HEK293 (cell line): Measurements from ENCODE around the gene PDE6H.

Experiments used
- CTCF ChIA-PET: fragments of 350-600 bp; formaldehyde crosslinking; extraction: SDS; loops from one replicate; lab custom pipeline; 2021; ENCODE audit warnings: antibody characterized with exemption; lab: Yijun Ruan, JAX
- POLR2A ChIA-PET: fragments of 300-600 bp; formaldehyde crosslinking; extraction: SDS; loops from one replicate; lab custom pipeline; 2020; ENCODE audit warnings: antibody characterized with exemption, inconsistent platforms; lab: Yijun Ruan, JAX
- H3K27ac ChIP-seq: fragments of 200-500 bp; sonication (Bioruptor generic); 2 replicates; pipeline ENCODE4 v1.5.1; 2014; ENCODE audit warnings: low read depth, low read length, control low read depth, inconsistent platforms; ENCODE audit errors: extremely low read depth
- H3K36me3 ChIP-seq, 2 experiments: fragments of 200-500 bp in 1 of 2; sonication (Bioruptor generic) in 1 of 2; 1 replicate in 1 of 2; 2 replicates in 1 of 2; pipeline ENCODE4 v1.5.1; 2014 to 2017; ENCODE audit warnings: inconsistent platforms in 2 of 2, low read length in 2 of 2; ENCODE audit not compliant: control insufficient read depth in 2 of 2, insufficient read depth in 1 of 2
- H3K4me1 ChIP-seq: fragments of 200-500 bp; sonication (Bioruptor generic); 2 replicates; pipeline ENCODE4 v1.5.1; 2014; ENCODE audit warnings: mild to moderate bottlenecking, low read length, inconsistent platforms; ENCODE audit not compliant: control insufficient read depth, insufficient read depth
- H3K4me3 ChIP-seq: 2 replicates; pipeline ENCODE4 v1.5.1; 2011; ENCODE audit warnings: low read depth, mild to moderate bottlenecking, control low read depth, low read length, moderate library complexity
- H3K9me3 ChIP-seq: fragments of 200-500 bp; sonication (Bioruptor generic); 2 replicates; pipeline ENCODE4 v1.5.1; 2014; ENCODE audit warnings: low read depth, low read length, inconsistent platforms; ENCODE audit not compliant: control insufficient read depth, insufficient read depth
- FEZF1 ChIP-seq: fragments of 450-650 bp; formaldehyde crosslinking; IDR thresholded peaks from 2 replicates; pipeline ENCODE4 v1.5.1; 2016; ENCODE audit warnings: missing biosample characterization, missing genetic modification characterization
- GLI2 ChIP-seq: fragments of 450-650 bp; formaldehyde crosslinking; IDR thresholded peaks from 2 replicates; pipeline ENCODE4; 2017; ENCODE audit warnings: missing biosample characterization, missing genetic modification characterization, low read depth, borderline replicate concordance
- MEIS1 ChIP-seq: sonication (generic); formaldehyde crosslinking; IDR thresholded peaks from 2 replicates; pipeline ENCODE4 v1.8.1; 2022; ENCODE audit warnings: missing genetic modification reagents, mild to moderate bottlenecking, borderline replicate concordance
- OSR2 ChIP-seq: fragments of 450-650 bp; formaldehyde crosslinking; IDR thresholded peaks from 2 replicates; pipeline ENCODE4 v1.5.1; 2016; ENCODE audit warnings: missing biosample characterization, missing genetic modification characterization
- PBX3 ChIP-seq: sonication (generic); formaldehyde crosslinking; IDR thresholded peaks from 2 replicates; pipeline ENCODE4 v1.8.1; 2022; ENCODE audit warnings: mild to moderate bottlenecking, moderate library complexity, missing genetic modification reagents
- ZNF146 ChIP-seq: fragments of 450-650 bp; formaldehyde crosslinking; IDR thresholded peaks from 2 replicates; pipeline ENCODE4 v1.5.1; 2016; ENCODE audit warnings: missing biosample characterization, missing genetic modification characterization
- ZNF155 ChIP-seq: fragments of 450-650 bp; formaldehyde crosslinking; IDR thresholded peaks from 2 replicates; pipeline ENCODE4 v1.5.1; 2016; ENCODE audit warnings: missing biosample characterization, missing genetic modification characterization
- ZNF169 ChIP-seq: fragments of 450-650 bp; formaldehyde crosslinking; IDR thresholded peaks from 2 replicates; pipeline ENCODE4 v1.5.1; 2016; ENCODE audit warnings: missing biosample characterization, missing genetic modification characterization
- ZNF214 ChIP-seq: fragments of 450-650 bp; formaldehyde crosslinking; IDR thresholded peaks from 2 replicates; pipeline ENCODE4 v1.5.1; 2017; ENCODE audit warnings: missing biosample characterization, mild to moderate bottlenecking, missing genetic modification characterization, borderline replicate concordance
- ZNF335 ChIP-seq: fragments of 450-650 bp; formaldehyde crosslinking; conservative IDR thresholded peaks from 2 replicates; pipeline ENCODE4 v1.5.1; 2016; ENCODE audit warnings: missing biosample characterization, missing genetic modification characterization
- ZNF449 ChIP-seq: fragments of 450-650 bp; formaldehyde crosslinking; IDR thresholded peaks from 2 replicates; pipeline ENCODE4 v1.5.1; 2017; ENCODE audit warnings: missing biosample characterization, mild to moderate bottlenecking, missing genetic modification characterization, moderate library complexity
- ZNF501 ChIP-seq: fragments of 450-650 bp; formaldehyde crosslinking; IDR thresholded peaks from 2 replicates; pipeline ENCODE4 v1.5.1; 2016; ENCODE audit warnings: missing biosample characterization, missing genetic modification characterization
- ZNF560 ChIP-seq: fragments of 450-650 bp; formaldehyde crosslinking; IDR thresholded peaks from 2 replicates; pipeline ENCODE4 v1.5.1; 2017; ENCODE audit warnings: missing biosample characterization, missing genetic modification characterization, borderline replicate concordance
- ZNF600 ChIP-seq: fragments of 450-650 bp; formaldehyde crosslinking; IDR thresholded peaks from 2 replicates; pipeline ENCODE4 v1.5.1; 2016; ENCODE audit warnings: missing biosample characterization, missing genetic modification characterization
- ZNF626 ChIP-seq: fragments of 450-650 bp; sonication (Bioruptor Pico); formaldehyde crosslinking; IDR thresholded peaks from 2 replicates; pipeline ENCODE4 v1.5.1; 2018; ENCODE audit warnings: missing biosample characterization, missing genetic modification characterization, inconsistent platforms
- ZNF639 ChIP-seq: fragments of 450-650 bp; formaldehyde crosslinking; IDR thresholded peaks from 2 replicates; pipeline ENCODE4 v1.5.1; 2016; ENCODE audit warnings: missing biosample characterization, missing genetic modification characterization
- ZNF658 ChIP-seq: fragments of 450-650 bp; formaldehyde crosslinking; IDR thresholded peaks from 2 replicates; pipeline ENCODE4; 2016; ENCODE audit warnings: missing biosample characterization, missing genetic modification characterization
- ZNF777 ChIP-seq: fragments of 450-650 bp; formaldehyde crosslinking; IDR thresholded peaks from 2 replicates; pipeline ENCODE4 v1.5.1; 2017; ENCODE audit warnings: missing biosample characterization, missing genetic modification characterization, borderline replicate concordance
- ZNF792 ChIP-seq: fragments of 450-650 bp; formaldehyde crosslinking; IDR thresholded peaks from 2 replicates; pipeline ENCODE4 v1.5.1; 2016; ENCODE audit warnings: missing biosample characterization, missing genetic modification characterization
- ZSCAN23 ChIP-seq: fragments of 450-650 bp; formaldehyde crosslinking; IDR thresholded peaks from 2 replicates; pipeline ENCODE4 v1.5.1; 2016; ENCODE audit warnings: missing biosample characterization, missing genetic modification characterization
- ZXDB ChIP-seq: fragments of 450-650 bp; formaldehyde crosslinking; IDR thresholded peaks from 2 replicates; pipeline ENCODE4 v1.5.1; 2016; ENCODE audit warnings: missing biosample characterization, missing genetic modification characterization

PDE6H gene

GRCh38 chr12:14993117-14993516, 20.3 kb downstream of the PDE6H start:
- ChIA-PET CTCF (interaction anchor here (0.6 to 5.6 kb wide), 2 partner anchors 14 to 147 kb away, joined by 3 to 86 read pairs; partner anchors contain the start of gene ART4), POLR2A (no interaction called here)
- H3K4me1 ChIP-seq = no peaks in the 10 kb centered on the region
- H3K27ac ChIP-seq = no peak overlapping the region
- no peak overlapping the region for H3K4me3 ChIP-seq
- no peaks in the 10 kb centered on the region for H3K36me3 ChIP-seq
- no peaks in the 10 kb centered on the region for H3K9me3 ChIP-seq
- TF ChIP-seq ZNF560 = no peak
- TF ChIP-seq ZNF169 (tag by site-specific recombination) = no peak
- no peak for TF ChIP-seq PBX3 (CRISPR knock-in tag)
- TF ChIP-seq ZNF335 (tag by site-specific recombination) = no peak

GRCh38 chr12:14993537-14994266, 20.9 kb downstream of the PDE6H start:
- H3K4me3 ChIP-seq = no peak overlapping the region
- POLR2A ChIA-PET = no interaction called here
- TF ChIP-seq ZSCAN23 (tag by site-specific recombination) = no peak
- no peak for TF ChIP-seq ZXDB
- no peak for TF ChIP-seq ZNF449 (tag by site-specific recombination)
- TF ChIP-seq ZNF146 (tag by site-specific recombination) = no peak
- no peak for TF ChIP-seq ZNF792 (tag by site-specific recombination)
- no peak for TF ChIP-seq ZNF639
- TF ChIP-seq ZNF501 (tag by site-specific recombination) = no peak
- no peak for TF ChIP-seq ZNF155 (tag by site-specific recombination)
- no peak for TF ChIP-seq PBX3 (CRISPR knock-in tag)
- no peak for TF ChIP-seq MEIS1 (CRISPR knock-in tag)
- TF ChIP-seq ZNF777 = no peak
- no peak for TF ChIP-seq FEZF1 (tag by site-specific recombination)
- no peak for TF ChIP-seq OSR2 (tag by site-specific recombination)
- no peak for TF ChIP-seq ZNF214 (tag by site-specific recombination)
- no peak for TF ChIP-seq GLI2 (tag by site-specific recombination)
- TF ChIP-seq ZNF658 = no peak
- TF ChIP-seq ZNF600 (tag by site-specific recombination) = no peak
- TF ChIP-seq ZNF626 (tag by site-specific recombination) = no peak
- H3K4me1 ChIP-seq = no peaks in the 10 kb centered on the region
- no peaks in the 10 kb centered on the region for H3K9me3 ChIP-seq
- no peak overlapping the region for H3K27ac ChIP-seq
- CTCF ChIA-PET = interaction anchor here (0.6 to 5.6 kb wide), 3 partner anchors 13 to 271 kb away, joined by 3 to 86 read pairs (median 12); partner anchors contain the start of gene ART4
- no peaks in the 10 kb centered on the region for H3K36me3 ChIP-seq
